Dendritic cell treated with granulocyte-macrophage colony-stimulating factor and Interleukin-4, amounts not matched to agents 40 ng/mL and 50 ng/mL, for 4 days (primary cell): ENCODE results near the gene WDR17.
A peak's percentile ranks its signal among the peaks of the same experiment; 100 is the strongest.

ENCODE experiments used
- H3K27ac Mint-ChIP-seq: one replicate; pipeline ENCODE4 v1.8.0; 2022; ENCODE audit warnings: mild to moderate bottlenecking, mixed read lengths
- H3K27me3 Mint-ChIP-seq: one replicate; pipeline ENCODE4 v1.8.0; 2022; ENCODE audit warnings: mild to moderate bottlenecking, mixed read lengths
- H3K36me3 Mint-ChIP-seq: one replicate; pipeline ENCODE4 v1.8.0; 2022; ENCODE audit warnings: low read depth, mixed read lengths
- H3K4me1 Mint-ChIP-seq: one replicate; pipeline ENCODE4 v1.8.0; 2022; ENCODE audit warnings: low read depth, mixed read lengths
- H3K4me3 Mint-ChIP-seq: one replicate; pipeline ENCODE4 v1.8.0; 2022; ENCODE audit warnings: mild to moderate bottlenecking, moderate library complexity, mixed read lengths
- H3K9me3 Mint-ChIP-seq: one replicate; pipeline ENCODE4 v1.8.0; 2022; ENCODE audit warnings: mixed read lengths
- intact Hi-C: fragments of 100-400 bp; cut with micrococcal nuclease; formaldehyde crosslinking; loops from one replicate; pipeline ENCODE4 v1.15.0; 2022

The WDR17 gene

DNA sequence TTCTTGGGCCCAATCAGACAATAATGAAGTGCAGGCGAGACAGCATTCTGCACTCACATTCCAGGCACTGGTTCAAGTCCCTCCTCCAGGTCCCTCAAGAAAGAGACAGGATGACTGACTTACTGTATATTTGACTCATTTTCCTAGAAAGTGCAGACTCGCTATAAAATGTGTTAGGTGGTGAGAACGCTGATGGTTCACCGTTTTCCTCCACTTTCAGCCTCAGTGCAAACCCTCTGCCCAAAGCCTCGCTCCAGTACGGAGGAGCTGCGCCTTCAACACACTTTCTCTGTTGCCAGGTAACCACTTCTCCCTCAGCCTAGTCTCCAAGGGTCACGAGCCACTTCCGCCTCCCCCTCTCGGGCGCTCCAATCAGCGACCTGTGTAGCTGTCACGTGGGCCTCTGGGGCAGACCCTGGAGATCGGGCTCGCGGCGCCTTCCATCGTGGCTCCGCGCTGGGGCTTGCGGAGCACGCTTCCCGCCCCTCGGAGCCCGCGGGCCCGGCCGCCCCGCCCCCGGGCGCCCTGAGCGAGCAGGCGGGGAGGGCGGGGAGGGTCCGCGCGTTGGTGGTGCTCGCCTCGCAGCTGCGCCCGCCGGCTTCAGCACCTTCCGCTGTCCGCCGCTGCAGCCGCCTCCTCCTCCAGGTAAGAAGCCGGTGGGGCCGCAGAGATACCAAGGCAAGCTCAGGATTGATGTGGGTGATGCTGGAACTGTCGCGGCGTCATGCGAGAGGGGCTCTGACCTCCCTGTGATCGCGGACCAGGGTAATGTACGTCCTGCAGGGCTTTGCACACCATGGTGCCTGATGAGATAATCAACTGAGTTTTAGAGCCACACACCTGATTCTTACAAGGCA, at the start of gene WDR17:
Gene WDR17 (plus strand): TSS at position 407 of the 857 bp plus-strand sequence. CDS start 45,740 bp downstream, outside the sequence.
- H3K27ac Mint-ChIP-seq: peak within 1 kb of the TSS; percentile 47
- peaks cover 18% of the 10 kb centered on the region for H3K27me3 Mint-ChIP-seq
- H3K4me1 Mint-ChIP-seq: peaks cover 13% of the 10 kb centered on the region
- intact Hi-C loops: loop anchor here (5.0 to 10.0 kb wide), 2 partner anchors 127 to 259 kb away; no protein-coding TSS in a partner anchor
- peak within 1 kb of the TSS; percentile 93 for H3K4me3 Mint-ChIP-seq
- H3K9me3 Mint-ChIP-seq: no peaks in the 10 kb centered on the region
- H3K36me3 Mint-ChIP-seq: no peaks in the 10 kb centered on the region

DNA sequence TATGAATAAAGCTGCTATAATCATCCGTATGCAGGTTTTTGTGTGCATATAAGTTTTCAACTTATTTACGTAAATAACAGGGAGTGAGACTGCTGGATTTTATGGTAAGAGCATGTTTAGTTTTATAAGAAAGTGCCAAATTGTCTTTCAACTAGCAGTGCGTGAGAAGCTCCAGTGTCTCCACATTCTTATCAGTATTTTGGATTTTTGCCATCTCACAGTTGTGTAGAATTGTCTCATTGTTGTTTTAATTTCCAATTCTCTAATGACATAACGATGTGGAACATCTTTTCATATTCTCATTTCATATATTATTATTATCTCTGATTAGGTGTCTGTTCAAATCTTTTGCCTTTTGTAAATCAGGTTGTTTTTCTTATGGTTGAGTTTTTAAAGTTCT, 49.0 kb upstream of the WDR17 start:
- H3K27me3 Mint-ChIP-seq: peaks cover under 1% of the 10 kb centered on the region

DNA sequence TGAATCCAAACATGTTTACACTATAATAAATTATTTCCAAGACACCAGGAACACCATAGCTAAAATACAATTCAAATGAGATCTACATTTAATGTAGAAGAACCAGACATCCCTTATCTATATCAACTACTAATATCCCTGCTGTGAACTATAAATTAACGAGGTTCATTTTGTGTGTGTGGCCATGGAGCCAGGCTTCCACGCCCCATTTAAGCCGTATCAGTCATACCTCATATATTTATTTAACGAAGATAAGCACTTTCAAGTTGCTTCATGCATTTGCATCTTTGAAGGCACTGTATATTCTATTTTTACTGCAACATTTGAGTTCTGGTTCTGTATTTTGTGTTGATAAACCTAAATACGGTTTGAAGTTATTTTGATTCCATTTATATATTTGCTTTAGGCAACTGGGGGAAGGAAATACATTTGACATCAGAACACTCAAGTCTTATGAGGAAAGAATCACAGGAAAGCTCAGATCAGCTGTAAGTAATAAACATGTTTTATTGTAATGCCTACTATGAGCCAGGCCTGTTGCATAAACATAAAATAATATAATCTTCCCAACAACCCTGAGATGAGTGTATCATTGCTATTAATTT, 45.1 kb upstream of the WDR17 start:
- no peaks in the 10 kb centered on the region for H3K27me3 Mint-ChIP-seq
- H3K27ac Mint-ChIP-seq: no peak overlapping the region
- H3K36me3 Mint-ChIP-seq: no peaks in the 10 kb centered on the region
- H3K4me1 Mint-ChIP-seq: peaks cover 11% of the 10 kb centered on the region
- no peak overlapping the region for H3K4me3 Mint-ChIP-seq
- intact Hi-C loops: no loop called here
- no peaks in the 10 kb centered on the region for H3K9me3 Mint-ChIP-seq

More for the DNA sequence above, 49.0 kb upstream of the WDR17 start:
- Mint-ChIP-seq H3K4me3 (no peak overlapping the region), H3K27ac (no peak overlapping the region), H3K4me1 (peaks cover 20% of the 10 kb centered on the region), H3K9me3 (no peaks in the 10 kb centered on the region), H3K36me3 (no peaks in the 10 kb centered on the region)
- intact Hi-C loops: no loop called here

DNA sequence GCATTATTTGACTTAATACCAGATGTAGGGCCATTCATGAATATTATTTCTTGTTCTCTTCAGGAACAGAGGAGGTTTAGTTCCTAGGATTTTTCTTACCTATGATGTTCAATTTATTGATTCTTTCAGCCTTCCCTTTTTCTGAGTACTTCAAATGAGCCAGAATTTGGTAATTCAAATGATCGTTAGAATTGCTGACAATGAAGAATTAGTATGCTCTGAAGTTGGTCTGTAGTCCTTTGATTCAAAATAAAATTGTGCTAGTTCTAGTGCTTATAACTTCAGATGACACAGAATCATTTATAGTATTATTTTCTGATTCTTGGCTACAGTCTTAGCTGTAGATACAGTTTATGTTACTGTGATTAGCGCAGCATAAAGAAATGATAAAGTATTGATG, 35.2 kb upstream of the WDR17 start:
- Mint-ChIP-seq H3K27me3 (no peaks in the 10 kb centered on the region), H3K27ac (no peak overlapping the region), H3K4me3 (no peak overlapping the region), H3K4me1 (no peaks in the 10 kb centered on the region), H3K9me3 (no peaks in the 10 kb centered on the region), H3K36me3 (no peaks in the 10 kb centered on the region)
- intact Hi-C loops: no loop called here

DNA sequence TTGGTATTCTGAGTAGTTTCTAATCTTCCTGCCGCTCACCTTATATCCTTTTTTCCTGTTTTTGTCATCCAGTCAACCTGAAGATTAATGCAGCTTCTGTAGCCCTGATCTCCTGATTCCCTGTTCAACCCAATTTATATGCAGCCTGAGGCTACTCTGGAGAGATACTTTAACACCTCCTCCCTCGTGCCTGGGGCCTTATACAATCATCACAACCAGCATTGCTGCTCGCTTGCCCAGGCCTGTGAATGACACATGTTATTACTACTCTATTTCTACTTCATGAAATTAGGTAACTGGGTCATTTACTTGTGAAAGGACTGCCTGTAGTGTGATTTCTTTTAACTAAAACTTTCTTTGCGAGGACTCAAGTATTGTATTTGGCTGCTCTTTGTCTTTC, 33.7 kb upstream of the WDR17 start:
- Mint-ChIP-seq H3K4me3 (no peak overlapping the region), H3K27me3 (no peaks in the 10 kb centered on the region), H3K27ac (no peak overlapping the region), H3K4me1 (no peaks in the 10 kb centered on the region), H3K36me3 (no peaks in the 10 kb centered on the region), H3K9me3 (no peaks in the 10 kb centered on the region)
- intact Hi-C loops: no loop called here

DNA sequence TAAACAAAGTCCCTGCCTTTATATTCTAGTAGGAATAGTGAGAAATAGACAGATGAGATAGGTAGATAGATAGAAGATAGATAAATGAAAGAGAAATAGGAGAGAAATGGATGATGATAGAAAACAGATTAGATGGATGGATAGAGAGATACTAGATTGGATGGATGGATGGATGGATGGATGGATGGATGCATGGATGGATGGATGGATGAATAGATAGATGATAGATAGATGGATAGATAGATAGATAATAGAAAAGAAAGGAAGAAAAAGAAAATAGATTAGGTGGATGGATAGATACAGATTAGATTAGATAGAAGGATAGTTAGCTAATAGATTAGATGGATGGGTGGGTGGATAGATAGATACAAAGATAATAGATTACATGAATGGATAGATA, 33.2 kb upstream of the WDR17 start:
- Mint-ChIP-seq H3K4me1 (no peaks in the 10 kb centered on the region), H3K9me3 (no peaks in the 10 kb centered on the region), H3K4me3 (no peak overlapping the region), H3K27me3 (no peaks in the 10 kb centered on the region), H3K36me3 (no peaks in the 10 kb centered on the region), H3K27ac (no peak overlapping the region)
- intact Hi-C loops: no loop called here

DNA sequence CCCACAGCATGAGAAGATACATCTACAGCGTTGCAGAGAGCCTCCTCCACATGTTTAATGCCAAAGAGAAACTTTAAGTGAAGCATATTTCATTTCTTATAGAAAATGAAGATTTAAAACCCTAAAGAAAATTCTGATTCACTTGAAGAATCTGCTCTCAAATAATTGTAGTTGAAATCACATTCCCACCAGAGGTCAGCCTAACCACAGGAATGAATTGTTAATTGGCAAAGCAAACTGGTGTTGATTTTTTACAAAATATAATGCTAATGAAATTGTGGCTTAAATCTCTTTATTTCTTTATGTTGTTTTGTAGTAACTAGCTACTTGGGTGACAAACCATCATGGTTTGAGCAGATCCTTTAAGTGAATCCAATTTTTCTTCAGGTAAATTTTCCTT, 31.1 kb upstream of the WDR17 start:
- Mint-ChIP-seq H3K4me3 (no peak overlapping the region), H3K4me1 (no peaks in the 10 kb centered on the region), H3K9me3 (no peaks in the 10 kb centered on the region), H3K36me3 (no peaks in the 10 kb centered on the region), H3K27me3 (no peaks in the 10 kb centered on the region), H3K27ac (no peak overlapping the region)
- intact Hi-C loops: loop anchor here (1.0 kb wide), 1 partner anchor 306 kb away; no protein-coding TSS in a partner anchor

DNA sequence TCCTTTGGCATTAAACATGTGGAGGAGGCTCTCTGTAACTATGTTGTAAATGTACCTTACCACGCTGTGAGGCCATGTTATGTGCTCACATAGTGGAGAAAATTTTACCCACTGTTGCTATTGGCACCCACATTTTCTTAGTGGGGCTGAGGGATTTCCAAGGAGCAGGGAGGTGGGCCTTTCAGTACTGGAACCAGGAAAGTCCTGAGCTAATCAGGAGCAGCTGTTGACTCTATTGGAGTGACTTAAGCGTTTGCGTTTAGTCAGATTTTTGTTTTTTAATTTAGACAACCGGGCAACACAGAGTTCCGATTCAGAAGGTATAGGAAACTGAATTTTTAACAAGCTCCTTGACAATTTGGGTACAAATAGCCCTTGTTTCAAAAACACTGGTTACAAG, 30.7 kb upstream of the WDR17 start:
- intact Hi-C loops: loop anchor here (1.0 to 5.0 kb wide), 2 partner anchors 305 to 1012 kb away; no protein-coding TSS in a partner anchor
- Mint-ChIP-seq H3K4me3 (no peak overlapping the region), H3K9me3 (no peaks in the 10 kb centered on the region), H3K27me3 (no peaks in the 10 kb centered on the region), H3K36me3 (no peaks in the 10 kb centered on the region), H3K4me1 (no peaks in the 10 kb centered on the region), H3K27ac (no peak overlapping the region)

DNA sequence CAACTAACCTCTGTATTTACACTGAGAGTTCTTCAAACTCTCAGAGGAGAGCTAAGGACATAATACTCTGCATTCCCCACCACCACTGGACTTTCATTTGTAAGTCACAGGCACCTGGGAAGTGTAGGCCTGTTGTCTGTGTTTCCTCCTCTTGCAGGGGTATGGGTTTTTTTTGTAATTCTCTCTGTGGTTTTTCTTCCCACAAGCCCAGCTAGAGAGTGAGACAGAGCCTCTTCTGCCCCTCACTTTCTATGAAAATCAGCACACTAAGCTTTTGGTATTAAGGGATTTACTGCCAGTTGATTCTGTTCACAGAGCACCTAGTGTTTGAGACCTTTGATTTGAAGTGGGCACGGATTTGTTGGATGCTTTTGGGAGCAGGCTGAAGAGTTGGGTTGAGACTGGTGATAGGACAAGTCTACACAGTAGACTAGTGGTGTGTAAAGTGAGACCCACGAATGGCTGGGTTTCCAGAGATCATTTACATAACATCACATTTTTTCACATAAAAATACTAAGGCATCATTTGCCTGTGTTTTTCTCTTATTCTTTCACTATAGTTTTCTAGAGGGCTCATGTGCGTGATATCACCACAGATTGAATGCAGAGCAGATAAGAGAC, 28.9 kb upstream of the WDR17 start:
- H3K36me3 Mint-ChIP-seq: no peaks in the 10 kb centered on the region
- H3K9me3 Mint-ChIP-seq: no peaks in the 10 kb centered on the region
- no peaks in the 10 kb centered on the region for H3K4me1 Mint-ChIP-seq
- no peaks in the 10 kb centered on the region for H3K27me3 Mint-ChIP-seq
- no peak overlapping the region for H3K27ac Mint-ChIP-seq
- no peak overlapping the region for H3K4me3 Mint-ChIP-seq
- intact Hi-C loops: loop anchor here (5.0 kb wide), 1 partner anchor 1011 kb away; no protein-coding TSS in a partner anchor

DNA sequence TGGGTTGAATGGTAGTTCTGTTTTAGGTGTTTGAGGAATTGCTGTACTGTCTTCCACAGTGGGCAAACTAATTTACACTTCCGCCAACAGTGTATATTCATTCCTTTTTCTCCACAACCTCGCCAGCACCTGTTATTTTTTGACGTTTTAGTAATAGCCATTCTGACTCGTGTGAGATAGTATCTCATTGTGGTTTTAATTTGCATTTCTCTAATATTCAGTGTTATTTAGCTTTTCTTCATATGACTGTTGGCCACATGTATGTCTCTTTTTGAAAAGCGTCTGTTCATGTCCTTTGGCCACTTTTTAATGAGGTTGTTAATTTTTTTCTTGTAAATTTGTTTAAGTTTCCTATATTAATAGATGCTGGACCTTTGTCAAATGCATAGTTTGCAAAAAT, 26.9 kb upstream of the WDR17 start:
- H3K36me3 Mint-ChIP-seq: no peaks in the 10 kb centered on the region
- H3K27me3 Mint-ChIP-seq: no peaks in the 10 kb centered on the region
- H3K4me3 Mint-ChIP-seq: no peak overlapping the region
- H3K4me1 Mint-ChIP-seq: no peaks in the 10 kb centered on the region
- H3K9me3 Mint-ChIP-seq: no peaks in the 10 kb centered on the region
- intact Hi-C loops: loop anchor here (5.0 kb wide), 1 partner anchor 1009 kb away; no protein-coding TSS in a partner anchor
- H3K27ac Mint-ChIP-seq: no peak overlapping the region

DNA sequence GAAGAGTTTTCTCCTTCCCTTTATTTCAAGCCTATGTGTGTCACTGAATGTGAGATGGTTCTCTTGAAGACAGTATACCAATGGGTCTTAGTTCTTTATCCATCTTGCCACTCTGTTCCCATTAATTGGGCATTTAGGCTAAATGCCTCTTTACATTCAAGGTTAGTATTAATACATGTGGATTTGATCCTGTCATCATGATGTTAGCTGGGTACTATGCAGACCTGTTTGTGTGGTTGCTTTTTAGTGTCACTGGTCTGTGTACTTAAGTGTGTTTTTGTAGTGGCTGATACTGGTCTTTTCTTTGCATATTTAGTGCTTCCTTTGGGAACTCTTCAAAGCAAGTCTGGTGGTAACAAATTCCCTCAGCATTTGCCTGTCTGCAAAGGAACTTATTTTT, 23.4 kb upstream of the WDR17 start:
- intact Hi-C loops: no loop called here
- H3K27ac Mint-ChIP-seq: no peak overlapping the region
- H3K9me3 Mint-ChIP-seq: no peaks in the 10 kb centered on the region
- no peaks in the 10 kb centered on the region for H3K36me3 Mint-ChIP-seq
- no peaks in the 10 kb centered on the region for H3K27me3 Mint-ChIP-seq
- no peak overlapping the region for H3K4me3 Mint-ChIP-seq
- H3K4me1 Mint-ChIP-seq: no peaks in the 10 kb centered on the region

DNA sequence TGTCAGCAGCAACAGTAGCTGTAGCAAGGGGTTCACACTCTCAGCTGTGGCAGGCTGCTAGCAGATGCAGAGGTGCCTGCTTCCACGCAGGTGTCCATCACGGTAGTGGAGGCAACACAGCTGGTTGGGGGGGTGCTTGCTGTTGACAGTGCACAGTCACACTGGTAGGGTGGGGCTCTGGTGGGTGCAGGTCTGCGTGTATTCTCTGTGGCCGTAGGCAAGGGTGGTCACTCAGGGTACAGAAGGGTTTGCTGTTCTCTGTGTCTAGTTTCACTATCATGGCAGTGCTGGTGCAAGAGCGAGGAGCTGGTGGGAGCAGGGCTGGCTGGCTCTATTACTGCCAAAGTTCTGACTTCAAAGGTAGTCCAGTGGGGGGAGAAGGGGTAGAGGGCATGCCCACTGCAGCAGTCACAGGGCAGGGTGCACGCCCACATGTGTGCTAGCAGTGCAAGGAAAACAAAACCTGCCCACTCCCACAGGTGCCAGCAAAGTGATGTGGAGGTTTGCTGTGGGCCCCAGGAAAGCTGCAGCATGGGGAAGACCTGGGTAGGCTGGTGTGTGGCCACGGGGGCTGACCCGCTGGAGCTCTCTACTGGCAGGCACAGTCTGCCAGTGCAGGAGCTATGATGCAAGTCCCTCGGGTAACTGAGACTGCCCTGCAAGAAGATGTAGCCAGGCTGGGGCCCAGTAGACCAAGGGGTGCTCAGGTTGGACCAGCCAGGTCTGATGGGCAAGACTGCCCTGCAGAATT, 21.6 kb upstream of the WDR17 start:
- intact Hi-C loops: no loop called here
- H3K36me3 Mint-ChIP-seq: no peaks in the 10 kb centered on the region
- H3K4me1 Mint-ChIP-seq: no peaks in the 10 kb centered on the region
- no peaks in the 10 kb centered on the region for H3K9me3 Mint-ChIP-seq
- H3K27me3 Mint-ChIP-seq: peaks cover 3% of the 10 kb centered on the region
- no peak overlapping the region for H3K27ac Mint-ChIP-seq
- H3K4me3 Mint-ChIP-seq: no peak overlapping the region

DNA sequence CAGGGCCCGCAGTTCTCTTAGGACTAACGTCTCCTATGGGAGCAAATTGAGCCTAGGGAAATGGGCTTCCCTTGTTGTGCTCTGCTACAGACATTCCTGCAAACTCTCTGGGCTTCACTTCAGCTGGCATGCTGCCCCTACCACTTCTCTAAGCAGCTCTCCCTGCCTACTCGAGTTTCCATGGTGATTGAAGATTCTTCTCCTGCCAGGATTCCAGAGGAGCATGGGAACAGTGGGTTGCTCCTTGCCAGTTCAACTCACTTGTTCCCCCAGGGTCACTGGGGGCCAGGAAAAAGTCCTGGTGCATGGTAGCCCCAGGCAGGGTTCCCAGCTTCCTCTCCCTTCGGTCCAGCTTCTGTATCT, 21.1 kb upstream of the WDR17 start:
- no peaks in the 10 kb centered on the region for H3K4me1 Mint-ChIP-seq
- intact Hi-C loops: no loop called here
- H3K27ac Mint-ChIP-seq: no peak overlapping the region
- no peaks in the 10 kb centered on the region for H3K36me3 Mint-ChIP-seq
- no peaks in the 10 kb centered on the region for H3K9me3 Mint-ChIP-seq
- no peak overlapping the region for H3K4me3 Mint-ChIP-seq
- H3K27me3 Mint-ChIP-seq: peaks cover 3% of the 10 kb centered on the region

DNA sequence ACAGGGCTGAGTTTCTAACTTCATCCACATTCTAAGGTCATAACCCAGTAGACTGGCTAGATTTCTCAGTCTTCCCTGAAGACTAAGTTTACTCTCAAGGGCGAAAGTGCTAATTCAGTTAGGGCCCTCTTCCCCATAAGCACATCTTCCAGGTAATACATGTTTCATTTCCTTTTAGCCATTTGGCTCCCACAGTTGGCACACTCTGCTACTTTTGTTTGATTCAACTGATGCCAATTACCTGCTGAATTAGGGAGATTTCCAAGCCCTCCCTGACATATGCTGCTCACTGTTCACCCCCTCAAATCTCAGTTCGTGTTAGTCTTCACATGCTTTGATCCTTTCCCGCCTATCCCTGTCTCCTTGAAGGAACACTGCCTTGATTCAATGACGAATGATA, 17.0 kb upstream of the WDR17 start:
- H3K4me3 Mint-ChIP-seq: no peak overlapping the region
- H3K27ac Mint-ChIP-seq: no peak overlapping the region
- H3K27me3 Mint-ChIP-seq: peaks cover 3% of the 10 kb centered on the region
- H3K36me3 Mint-ChIP-seq: no peaks in the 10 kb centered on the region
- no peaks in the 10 kb centered on the region for H3K9me3 Mint-ChIP-seq
- peaks cover 8% of the 10 kb centered on the region for H3K4me1 Mint-ChIP-seq
- intact Hi-C loops: no loop called here
